GM10847 (cell line): ENCODE data around the gene ANXA1.

ENCODE experiments used
- POLR2A ChIP-seq: IDR thresholded peaks from 2 replicates; pipeline ENCODE4 v1.6.1; 2011; ENCODE audit not compliant: insufficient read length; ENCODE audit errors: extremely low read depth

The ANXA1 gene

GRCh38 chr9:73151653-73152542 lies at the start of gene ANXA1:
Gene ANXA1, plus strand, starts transcription at chr9:73151865. Its CDS starts 6,671 bp downstream, at chr9:73158536.
- no peak for TF ChIP-seq POLR2A

DNA sequence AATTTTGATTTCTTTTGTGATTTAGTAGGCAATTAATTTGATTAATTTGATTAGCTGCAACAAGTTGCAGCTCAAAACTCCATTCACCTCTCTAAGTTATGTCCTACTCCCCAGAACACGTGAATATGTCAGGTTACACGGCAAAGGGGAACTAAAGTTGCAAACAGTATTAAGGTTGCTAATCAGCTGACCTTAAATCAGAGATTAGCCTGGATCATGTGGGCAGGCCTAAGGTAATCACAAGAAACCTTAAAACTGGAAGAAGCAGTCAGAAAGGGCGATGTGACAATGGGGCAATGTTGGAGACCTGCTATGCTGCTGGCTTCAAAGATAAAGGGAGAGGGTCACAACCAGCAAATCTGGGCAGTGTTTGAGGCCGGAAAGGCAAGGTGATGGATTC lies 47.3 kb upstream of the ANXA1 start:
- no peak for TF ChIP-seq POLR2A

GRCh38 chr9:73104921-73105320 lies 46.7 kb upstream of the ANXA1 start:
- TF ChIP-seq POLR2A, result no peak

DNA sequence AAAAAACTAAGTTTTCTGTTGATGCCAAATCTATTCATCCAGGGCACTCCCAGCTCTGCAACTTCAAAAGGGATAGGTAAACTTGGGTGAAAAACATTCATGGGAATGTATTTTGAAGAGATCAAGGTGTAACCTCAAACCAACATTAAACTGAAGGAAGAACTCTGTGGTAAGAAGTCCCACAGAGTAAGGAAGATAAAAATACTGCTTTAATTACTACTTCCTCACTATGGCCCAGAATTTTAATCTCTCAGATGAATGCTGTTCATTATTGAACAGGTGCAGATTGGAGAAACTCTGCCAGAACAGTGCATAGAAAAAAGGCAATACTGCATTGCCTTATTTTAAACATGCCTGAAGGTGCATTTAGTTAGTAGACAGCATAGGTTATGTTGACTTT lies 37.6 kb upstream of the ANXA1 start:
- TF ChIP-seq POLR2A, result no peak

- no peak for TF ChIP-seq POLR2A
Observed at GRCh38 chr9:73114958-73115357, 36.7 kb upstream of the ANXA1 start.

- TF ChIP-seq POLR2A, result no peak
Observed at GRCh38 chr9:73116031-73116430, 35.6 kb upstream of the ANXA1 start.

DNA sequence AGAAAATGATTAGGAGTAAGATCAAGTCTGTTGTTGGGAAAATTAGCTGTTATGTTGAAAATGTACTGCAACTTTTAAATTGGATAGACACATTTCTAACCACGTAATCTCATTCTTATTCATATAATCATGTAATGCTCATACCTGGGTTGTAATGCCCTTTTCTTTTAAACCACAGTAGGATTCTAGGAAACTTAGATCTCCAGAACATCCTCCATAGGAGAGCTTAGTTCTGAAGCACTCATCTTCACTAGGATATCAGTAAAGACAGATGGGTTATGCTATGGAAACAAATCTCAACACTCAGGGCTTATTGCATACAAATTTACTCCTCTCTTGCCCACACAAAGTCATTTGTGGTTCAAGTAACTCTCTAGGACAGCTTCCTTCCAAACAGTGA lies 34.8 kb upstream of the ANXA1 start:
- no peak for TF ChIP-seq POLR2A

- no peak for TF ChIP-seq POLR2A
Observed at GRCh38 chr9:73118286-73118685, 33.4 kb upstream of the ANXA1 start.

- TF ChIP-seq POLR2A, result no peak
Observed at GRCh38 chr9:73118898-73119554, 32.6 kb upstream of the ANXA1 start.

- TF ChIP-seq POLR2A, result no peak
Observed at GRCh38 chr9:73121375-73121935, 30.2 kb upstream of the ANXA1 start.

DNA sequence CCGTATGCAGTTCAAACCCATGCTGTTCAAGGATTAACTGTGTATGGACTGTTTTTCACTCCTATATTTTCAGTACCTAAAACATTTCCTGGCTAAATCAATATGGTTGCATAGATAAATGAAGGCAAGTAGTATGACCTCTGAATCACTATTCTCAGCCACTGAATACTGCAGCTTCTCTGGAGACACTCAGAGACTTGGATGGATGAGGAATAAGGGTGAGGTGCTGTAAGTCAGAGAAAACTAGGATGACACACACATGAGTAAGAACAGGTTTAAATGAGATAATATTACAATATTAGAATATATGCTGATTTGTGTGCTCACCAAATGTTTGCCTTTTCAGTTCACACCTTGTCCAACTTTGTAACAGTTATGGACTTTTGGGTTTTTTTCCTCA lies 26.0 kb upstream of the ANXA1 start:
- TF ChIP-seq POLR2A, result no peak

- TF ChIP-seq POLR2A, result no peak
Observed at GRCh38 chr9:73129941-73130685, 21.6 kb upstream of the ANXA1 start.

GRCh38 chr9:73131461-73131860 lies 20.2 kb upstream of the ANXA1 start:
- TF ChIP-seq POLR2A, result no peak

DNA sequence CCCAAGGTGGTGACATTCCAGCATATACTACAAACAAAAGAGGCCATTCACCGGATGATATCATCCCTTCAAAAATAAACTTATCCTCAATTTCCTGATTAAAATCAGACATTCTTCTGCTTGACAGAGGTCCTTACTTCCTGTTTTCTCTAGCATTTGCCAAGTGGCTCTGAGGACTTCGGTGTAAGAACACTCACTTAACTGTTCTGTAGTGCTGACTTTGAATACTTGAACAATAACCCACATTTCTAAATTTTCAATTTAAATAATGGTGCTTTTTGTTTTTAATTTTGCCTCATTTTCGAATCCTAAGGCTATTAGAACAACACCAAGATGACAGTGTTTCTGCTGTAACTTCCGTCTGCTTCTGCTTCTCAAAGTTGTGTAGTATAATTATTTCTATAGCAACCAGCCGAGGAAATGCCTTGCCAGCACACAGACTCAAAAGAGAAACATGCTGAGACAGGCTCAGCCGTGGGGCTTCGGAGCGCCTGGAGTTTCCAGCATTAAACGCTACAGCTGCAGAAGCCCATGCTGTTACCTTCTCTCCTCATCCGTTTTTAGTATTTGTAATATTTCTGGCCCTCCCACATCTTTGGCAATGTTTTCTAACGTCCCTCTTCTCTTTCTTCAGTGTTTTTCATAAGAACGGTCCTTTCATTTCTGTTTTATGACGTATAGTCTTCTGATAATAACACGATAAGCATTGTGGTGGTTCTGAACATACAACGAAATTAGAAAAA lies 19.5 kb upstream of the ANXA1 start:
- TF ChIP-seq POLR2A, result no peak

DNA sequence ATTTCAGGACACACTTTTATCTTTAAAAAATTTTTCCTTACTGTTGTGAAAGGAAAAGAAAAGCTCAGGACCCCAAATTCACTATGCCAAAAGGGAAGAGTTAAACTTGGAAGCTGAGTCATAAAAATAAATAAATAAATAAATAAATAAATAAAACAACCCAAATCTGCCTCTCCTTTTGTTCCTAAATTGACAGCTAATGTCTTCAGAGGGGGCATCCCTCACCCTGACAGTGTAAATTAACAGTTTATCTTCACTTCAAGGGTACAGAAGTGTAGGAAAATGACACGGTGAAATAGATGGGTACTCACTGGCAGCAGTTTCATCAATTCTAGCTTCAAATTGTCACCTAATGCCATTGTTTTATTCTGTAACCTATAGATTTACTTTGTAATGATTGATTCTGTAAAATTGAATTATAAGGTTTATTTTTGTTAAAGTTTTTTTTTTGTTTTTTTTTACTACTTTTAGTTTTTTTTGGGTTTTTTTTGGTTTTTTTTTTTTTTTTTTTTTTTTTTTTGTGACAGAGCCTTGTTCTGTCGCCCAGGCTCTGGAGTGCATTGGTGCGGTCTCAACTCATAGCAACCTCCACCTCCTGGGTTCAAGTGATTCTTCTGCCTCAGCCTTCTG lies 18.5 kb upstream of the ANXA1 start:
- no peak for TF ChIP-seq POLR2A

- TF ChIP-seq POLR2A, result no peak
Observed at GRCh38 chr9:73133921-73134407, 17.7 kb upstream of the ANXA1 start.
